ENCODE data around the gene OLIG1.
A peak's percentile ranks its signal among the peaks of the same experiment; 100 is the strongest.

OLIG1 gene

DNA sequence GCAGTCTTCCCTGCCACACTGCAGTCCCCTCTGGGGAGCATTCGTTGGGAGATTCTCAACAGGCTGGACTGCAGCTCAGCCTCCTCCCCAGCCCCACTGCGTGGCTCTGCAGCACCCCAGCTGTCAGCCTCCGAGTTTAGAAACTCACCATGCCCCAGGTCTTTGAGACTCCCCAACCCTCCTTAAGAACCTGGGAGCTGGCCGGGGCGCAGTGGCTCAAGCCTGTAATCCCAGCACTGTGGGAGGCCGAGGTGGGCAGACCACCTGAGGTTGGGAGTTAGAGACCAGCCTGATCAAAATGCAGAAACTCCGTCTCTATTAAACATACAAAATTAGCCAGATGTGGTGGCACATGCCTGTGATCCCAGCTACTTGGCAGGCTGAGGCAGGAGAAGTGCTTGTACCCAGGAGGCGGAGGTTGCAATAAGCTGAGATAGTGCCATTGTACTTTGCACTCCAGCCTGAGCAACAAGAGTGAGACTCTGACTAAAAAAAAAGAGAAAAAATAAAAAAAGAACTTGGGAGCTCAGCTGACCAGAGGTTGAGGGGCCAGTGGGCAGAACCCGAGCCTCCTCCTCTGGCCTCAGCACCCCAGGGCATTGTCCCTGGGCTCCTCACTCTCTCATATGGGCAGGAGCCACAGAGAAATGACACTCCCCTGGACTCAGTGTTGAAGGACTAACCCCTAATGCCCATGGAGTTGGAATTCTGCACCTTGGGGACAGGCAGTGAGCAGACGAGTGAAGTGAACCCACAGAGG, 38.6 kb upstream of the OLIG1 start:
- no peak for DNase-seq (ENCODE audit: low spot score)

DNA sequence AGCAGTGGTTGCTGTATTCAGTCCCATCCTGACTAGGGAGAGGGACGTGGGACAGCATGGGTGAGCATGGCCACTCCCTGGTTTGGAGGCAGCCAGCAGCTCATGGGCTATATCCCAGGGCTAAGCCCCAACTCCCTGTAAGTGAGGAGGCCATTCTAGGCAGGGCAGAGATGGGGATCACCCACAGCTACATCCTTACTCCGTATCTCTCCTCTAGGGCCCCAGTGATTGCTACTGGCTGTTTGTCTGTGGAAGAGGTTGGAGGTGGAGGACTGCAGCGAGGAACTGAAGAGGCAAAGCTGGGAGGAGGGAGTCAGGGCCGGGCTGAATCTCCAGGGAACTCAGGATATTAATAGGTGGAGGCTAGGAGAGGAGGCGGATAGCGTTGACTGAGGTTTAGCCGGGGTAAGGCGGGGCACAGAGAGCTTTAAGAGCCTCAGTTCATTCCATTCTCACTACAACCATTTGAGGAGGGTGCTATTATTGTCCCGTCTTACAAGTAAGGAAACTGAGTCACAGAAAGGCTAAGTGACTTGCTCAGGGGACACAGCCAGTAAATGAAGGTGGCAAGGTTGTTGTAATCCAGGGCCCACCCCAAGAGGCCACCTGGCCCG, 37.4 kb upstream of the OLIG1 start:
- DNase-seq (ENCODE audit: low spot score): no peak

DNA sequence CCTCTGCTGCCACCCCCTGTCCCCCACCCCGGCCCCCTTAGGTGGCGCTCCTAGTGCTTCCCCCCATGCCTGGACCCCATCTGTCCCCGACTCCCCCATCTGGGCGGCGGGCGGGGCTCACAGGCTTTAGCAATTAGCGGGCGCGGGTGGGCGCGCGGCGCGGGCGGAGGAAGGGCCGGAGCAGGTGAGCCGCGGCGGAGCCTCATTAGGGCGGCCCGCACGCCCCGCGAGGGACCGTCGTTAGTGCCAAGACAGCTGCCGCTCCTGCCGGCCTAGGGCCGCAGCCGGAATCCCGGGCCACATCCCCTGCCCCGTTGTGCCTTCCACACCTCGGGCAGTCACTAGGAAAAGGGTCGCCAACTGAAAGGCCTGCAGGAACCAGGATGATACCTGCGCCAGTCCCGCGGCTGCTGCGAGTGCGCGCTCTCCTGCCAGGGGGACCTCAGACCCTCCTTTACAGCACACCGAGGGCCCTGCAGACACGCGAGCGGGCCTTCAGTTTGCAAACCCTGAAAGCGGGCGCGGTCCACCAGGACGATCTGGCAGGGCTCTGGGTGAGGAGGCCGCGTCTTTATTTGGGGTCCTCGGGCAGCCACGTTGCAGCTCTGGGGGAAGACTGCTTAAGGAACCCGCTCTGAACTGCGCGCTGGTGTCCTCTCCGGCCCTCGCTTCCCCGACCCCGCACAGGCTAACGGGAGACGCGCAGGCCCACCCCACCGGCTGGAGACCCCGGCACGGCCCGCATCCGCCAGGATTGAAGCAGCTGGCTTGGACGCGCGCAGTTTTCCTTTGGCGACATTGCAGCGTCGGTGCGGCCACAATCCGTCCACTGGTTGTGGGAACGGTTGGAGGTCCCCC, 36.6 kb upstream of the OLIG1 start:
- no peak for DNase-seq (ENCODE audit: low spot score)

DNA sequence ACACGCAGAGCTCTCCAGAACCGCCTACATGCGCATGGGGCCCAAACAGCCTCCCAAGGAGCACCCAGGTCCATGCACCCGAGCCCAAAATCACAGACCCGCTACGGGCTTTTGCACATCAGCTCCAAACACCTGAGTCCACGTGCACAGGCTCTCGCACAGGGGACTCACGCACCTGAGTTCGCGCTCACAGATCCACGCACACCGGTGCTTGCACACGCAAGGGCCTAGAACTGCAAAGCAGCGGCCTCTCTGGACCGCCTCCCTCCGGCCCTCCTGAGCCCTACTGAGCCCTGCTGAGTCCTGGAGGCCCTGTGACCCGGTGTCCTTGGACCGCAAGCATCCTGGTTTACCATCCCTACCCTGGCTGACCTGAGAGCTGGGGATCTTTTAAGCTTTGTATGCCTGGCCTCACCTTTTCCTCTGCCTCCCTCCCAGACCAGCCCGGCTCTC, 36.0 kb upstream of the OLIG1 start:
- DNase-seq (ENCODE audit: low spot score): no peak

DNA sequence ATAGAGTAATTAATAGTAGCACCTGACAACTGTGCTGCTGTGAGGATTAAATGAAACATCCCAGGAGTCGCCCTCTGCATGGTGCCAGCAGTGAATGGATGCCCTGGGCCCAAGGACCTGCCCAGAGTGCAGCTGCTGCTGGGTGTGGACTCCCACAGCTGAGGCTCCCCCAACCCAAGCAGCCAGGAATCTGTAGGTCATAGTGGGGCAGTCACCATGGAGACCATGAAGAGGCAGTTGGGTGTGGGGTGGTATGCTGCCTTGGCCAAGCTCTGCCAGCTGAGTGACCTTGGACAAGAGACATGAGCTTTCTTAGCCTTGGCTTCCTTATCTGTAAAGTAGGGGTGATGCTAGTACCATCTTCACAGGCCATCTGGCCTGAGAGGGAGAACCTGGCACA, 34.8 kb upstream of the OLIG1 start:
- DNase-seq (ENCODE audit: low spot score): no peak

DNA sequence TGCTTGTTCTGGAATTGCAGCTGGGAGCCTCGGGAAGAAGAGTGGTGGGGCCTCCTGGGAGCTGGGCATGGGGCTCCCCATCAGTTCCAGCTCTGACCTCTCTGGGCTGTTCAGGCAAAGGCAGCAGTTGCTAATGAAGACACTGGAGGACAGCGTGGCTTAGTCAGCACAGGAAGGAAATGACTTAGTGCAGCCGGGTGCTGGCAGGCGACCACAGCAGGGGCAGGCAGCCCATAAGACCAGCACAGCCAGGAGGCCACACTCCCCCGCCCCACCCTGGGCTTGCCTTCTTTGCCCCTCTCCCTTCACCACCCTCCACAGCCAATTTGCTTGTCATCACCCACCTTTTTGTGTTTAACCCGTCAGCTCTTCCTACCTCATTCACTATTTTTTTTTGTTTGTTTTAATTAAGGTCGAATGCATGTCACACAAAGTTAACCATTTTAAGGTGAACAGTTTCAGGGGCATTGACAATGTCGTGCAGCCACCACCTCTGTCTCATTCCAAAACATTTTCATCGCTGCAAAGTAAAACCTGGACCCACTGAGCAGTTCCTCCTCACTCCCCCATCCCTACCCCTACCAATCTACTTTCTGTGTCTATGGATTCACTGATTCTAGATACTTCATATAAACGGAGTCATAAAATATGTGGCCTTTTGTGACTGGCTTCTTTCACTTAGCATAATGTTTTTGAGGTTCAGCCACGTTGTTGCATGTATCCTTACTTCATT, 33.3 kb upstream of the OLIG1 start:
- DNase-seq (ENCODE audit: low spot score): no peak

DNA sequence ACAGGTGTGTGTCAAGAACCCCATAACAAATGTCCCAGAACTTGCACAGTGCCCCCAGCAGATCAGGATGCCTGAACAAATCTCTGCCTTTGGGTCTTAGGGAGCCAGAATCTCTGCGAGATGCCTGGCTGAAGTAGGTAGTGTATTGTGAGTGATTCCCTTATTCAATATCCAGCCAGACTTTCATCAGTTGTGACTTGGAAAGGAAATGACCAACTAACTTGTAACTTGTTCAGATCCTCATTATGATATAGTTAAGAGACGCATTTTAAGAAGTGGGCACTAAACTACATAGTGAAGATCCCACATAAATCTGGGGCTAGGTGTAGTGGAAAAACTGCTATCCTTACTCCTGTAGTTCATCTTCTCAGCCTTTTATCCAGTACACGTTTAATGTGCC, 32.4 kb upstream of the OLIG1 start:
- DNase-seq (ENCODE audit: low spot score): no peak

DNA sequence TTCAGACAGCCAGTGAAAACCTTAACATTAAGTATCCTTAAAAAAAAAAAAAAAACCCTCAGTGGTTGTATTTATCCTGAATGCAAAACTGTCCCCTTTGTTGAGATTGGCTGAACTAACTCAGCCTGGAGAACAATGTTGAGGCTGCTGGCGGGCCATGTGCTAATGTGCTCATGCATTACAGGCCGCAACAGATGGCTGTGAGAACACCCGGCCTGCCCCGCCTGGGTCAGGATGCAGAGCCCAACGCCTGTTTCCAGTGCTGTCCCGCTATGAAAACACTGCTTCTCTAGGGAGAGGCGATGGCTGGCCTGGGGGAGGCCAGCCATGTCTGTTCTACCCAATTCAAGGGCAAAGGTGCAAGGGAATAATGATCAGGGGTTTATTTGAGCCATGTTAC, 30.4 kb upstream of the OLIG1 start:
- DNase-seq (ENCODE audit: low spot score): peak; percentile 94

DNA sequence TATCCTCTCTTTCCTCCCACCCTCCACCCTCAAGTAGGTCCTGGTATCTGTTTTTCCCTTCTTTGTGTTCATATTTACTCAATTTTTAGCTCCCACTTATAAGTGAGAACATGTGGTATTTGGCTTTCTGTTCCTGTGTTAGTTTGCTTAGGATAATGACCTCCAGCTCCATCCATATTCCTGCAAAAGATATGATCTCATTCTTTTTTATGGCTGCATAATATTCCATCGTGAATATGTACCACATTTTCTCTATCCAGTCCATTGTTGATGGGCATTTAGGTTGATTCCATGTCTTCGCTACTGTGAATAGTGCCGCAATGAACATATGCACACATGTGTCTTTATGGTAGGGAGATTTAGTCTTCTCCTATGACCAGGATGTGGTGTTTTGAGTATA, 29.7 kb upstream of the OLIG1 start:
- DNase-seq (ENCODE audit: low spot score): no peak

DNA sequence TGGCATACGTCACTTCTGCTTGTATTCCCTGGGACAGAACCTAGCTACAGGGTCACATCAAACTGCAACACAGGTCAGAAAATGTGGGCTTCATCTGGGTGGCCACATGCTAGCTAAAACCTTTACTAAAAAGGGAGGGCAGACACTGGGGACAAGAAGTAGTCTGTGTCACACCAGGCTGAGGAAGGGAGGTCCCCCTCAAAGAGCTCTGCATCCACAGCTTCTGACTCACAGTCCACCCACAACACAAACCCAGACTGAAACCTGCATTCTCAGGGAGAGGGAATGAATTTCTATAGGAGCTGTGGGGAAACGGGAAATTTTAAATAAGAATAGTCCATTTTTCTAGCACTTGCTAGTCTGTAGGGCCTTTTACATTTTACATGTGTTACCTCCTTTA, 28.0 kb upstream of the OLIG1 start:
- DNase-seq (ENCODE audit: low spot score): no peak

DNA sequence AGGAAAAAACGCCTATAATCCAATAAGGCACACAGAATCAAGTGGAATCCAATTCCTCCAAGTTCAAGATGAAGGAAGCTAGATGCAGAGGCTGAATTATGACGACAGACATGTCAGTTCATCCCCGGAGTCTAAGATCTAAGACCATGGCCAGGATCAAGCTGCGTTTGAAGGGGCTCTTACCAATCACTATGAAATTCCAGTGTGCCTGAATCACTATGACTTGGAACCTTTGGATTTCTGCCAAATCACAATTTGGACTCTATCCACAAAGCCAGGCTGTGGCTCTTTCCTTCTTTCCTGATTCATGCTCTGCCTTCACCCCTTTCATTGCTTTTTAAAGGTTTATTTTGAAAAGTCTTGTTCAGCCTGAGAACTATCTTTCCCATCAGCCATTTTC, 27.1 kb upstream of the OLIG1 start:
- DNase-seq (ENCODE audit: low spot score): no peak

DNA sequence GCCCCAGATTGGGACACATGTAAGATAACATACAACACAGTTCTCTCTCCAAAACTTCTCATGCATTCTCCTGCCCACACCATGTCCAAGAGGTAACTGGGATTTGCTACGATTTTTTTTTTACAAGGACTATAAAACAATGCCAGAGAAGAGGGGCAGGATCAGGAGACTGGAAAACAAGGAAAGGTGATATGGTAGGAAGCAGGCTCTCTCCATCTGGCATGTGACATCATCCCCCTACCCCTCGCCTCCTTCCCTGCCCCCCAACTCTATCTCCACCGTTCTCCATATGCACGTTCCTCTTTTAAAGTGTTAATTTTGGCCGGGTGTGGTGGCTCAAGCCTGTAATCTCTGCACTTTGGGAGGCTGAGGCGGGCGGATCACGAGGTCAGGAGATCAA, 23.5 kb upstream of the OLIG1 start:
- DNase-seq (ENCODE audit: low spot score): no peak

DNA sequence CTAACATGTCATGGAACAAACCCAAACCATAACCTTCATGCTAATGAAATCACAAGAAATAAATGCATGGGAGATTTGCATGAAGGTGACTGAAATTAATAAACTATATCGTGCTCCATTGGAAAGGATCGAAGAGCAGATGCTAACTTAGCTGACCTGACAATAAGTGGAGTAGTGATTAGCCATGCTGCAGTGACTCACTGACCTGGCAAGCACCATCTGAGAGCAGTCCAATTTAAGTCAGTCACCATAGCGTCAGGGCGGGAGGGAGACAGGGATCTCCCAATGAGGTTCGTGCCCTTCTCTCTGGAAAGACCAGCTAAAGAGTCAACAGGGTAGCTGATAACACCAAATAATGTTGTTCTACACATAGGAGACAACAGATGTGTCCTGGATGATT, 22.7 kb upstream of the OLIG1 start:
- no peak for DNase-seq (ENCODE audit: low spot score)

DNA sequence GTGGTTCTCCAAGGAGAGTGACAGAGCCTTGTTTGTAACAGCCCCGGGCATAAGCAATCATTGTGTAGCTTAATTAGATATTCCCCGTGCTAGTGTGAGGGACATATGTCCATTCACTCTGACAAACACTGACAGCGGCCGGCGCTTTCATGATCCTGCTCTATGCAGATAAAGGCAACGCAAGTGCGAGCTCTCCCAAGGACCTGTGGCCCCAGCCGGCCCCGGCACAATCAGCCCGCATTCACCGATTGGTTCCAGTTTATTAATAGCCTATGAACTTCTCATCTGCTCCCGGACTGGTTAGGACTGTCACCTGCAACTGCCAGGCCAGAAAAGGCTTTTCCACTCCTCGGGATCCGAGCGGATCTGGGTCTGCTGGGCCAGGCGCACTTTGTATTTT, 18.0 kb upstream of the OLIG1 start:
- DNase-seq (ENCODE audit: low spot score): no peak

DNA sequence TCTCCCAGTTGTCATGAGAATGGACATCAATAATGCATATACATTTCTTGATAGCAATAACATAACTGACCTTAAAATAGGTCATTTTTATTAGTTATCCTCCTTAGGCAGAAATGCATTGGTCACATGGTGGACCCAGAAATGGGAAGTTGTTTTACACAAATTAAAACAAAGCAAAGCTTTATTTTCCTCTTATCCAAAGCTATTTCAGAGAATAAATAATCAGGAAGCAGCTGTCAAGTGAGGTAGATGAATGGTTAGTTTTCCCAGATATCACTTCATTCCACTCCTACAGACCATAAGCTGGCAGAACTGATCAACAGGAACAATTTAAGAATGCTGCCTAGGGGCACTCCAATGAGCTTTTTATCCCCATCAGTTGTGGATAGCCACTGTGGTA, 16.0 kb upstream of the OLIG1 start:
- no peak for DNase-seq (ENCODE audit: low spot score)

DNA sequence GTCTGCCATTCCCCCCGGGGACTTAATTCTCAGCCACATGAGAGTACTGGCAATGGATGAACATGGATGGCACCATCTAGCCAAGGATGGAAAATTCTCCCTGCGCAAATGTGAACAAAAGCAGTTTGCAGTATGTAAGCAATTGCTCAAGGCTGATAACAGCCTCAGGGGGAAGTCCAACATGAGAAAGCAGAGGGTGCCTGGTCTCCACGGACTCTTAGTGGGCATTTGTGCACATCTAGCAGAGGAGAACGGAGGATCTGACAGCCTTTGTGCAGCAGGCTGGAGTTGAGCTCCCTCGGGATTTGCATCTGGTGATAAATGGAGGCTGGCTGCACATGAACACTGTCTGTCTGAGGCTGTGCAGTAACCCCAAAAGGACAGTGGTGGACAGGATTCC, 13.9 kb upstream of the OLIG1 start:
- no peak for DNase-seq (ENCODE audit: low spot score)

DNA sequence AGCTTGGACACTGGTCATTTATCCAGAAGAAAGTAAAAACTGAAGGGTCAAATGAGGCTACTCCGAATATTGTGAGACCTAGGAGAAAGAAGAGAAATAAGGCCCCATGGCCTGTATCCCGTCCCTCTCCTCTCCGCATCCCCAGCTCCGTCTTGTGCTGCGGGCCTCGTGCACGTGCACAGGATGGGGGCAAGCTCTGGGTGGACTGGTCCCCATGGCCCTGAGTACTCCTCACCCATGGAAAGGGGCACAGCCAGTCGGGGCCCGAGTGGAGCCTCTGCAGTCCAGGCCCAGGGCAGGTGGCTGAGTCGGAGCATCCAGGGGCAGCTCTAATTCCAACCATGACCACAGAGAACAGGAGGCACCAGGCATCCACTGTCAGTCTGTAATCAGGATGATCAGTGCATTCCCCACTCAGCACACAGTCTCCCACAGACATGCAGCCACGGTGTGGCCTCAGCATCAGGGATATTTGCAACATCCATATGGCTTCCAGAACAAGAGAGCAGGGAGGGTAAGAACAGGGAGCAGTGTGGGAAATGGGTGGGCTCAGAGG, 12.5 kb upstream of the OLIG1 start:
- no peak for DNase-seq (ENCODE audit: low spot score)

DNA sequence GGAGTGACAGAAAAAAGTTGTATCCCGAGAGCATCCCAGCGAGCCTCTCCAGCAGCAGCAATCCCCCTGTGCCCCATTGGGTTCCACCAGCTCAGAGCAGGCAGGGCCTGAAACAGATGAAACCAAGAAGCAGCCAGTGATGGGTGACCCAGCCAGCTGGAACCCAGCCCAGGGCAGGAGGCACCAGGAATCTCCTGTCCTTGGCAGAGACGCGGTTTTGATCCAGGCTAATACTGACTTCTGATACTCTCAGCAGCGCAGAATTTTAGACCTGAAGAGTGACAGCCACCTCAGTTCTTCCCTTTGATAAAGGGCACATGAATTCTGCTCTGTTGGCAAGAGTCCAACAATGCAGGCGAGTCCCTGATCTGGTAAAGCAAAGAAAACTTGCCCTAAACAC, 11.4 kb upstream of the OLIG1 start:
- DNase-seq (ENCODE audit: low spot score): no peak

DNA sequence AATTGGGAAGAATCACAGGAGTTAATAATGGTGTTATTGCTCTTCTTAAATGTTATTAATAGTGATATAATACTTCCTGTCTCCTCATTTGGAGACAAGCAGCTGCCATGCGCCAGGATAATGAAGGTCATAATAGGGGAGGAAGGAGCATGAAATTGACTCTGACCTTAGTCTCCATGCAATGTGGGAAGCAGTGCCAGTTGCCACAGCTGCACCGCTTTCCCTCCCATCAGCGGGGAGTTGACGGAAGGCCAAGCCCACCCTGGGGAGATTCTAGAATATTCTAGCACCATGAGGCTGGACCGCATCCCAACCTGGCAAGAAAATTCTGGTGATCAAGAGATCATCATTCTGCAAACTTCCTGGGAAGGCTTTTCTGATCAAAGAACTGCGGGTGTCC, 11.0 kb upstream of the OLIG1 start:
- DNase-seq (ENCODE audit: low spot score): no peak

DNA sequence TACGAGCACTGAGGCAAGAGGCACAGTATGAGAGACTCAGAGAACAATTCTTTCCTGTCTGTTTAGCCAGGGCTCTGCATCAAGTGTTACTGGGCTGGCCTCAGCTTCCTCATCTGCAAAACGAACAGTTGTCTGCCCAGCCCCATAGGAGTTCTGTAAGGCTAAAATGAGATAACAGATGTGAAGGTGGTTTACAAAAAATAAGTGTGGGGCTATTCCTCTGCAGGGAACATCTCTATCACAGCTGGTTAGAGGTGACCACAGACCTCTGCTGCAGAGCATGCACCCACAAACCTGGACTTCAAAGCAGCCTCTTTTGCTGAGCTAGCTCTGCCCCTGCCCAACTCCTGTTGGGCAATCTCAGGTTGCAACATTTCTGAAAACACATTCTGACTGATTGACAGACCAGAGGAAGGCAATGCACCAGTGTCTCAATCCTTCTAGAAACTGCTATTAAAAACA, 10.5 kb upstream of the OLIG1 start:
- no peak for DNase-seq (ENCODE audit: low spot score)

DNA sequence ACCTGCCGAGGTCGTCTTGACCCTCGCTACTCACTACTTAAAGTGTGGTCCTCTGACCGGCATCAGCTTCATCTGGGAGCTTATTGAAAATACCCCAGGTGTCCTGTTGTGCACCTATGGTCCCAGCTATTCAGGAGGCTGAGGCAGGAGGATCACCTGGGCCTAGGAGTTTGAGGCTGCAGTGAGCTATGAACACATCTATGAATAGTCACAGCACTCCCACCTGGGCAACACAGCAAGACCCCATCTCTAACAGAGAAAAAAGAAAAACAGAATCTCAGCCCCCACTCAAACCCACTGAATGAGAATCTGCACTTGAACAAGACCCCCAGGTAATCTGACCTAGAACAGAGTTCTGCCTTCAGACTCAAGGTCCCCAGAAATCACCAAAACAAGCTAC, 8.7 kb upstream of the OLIG1 start:
- DNase-seq (ENCODE audit: low spot score): no peak

DNA sequence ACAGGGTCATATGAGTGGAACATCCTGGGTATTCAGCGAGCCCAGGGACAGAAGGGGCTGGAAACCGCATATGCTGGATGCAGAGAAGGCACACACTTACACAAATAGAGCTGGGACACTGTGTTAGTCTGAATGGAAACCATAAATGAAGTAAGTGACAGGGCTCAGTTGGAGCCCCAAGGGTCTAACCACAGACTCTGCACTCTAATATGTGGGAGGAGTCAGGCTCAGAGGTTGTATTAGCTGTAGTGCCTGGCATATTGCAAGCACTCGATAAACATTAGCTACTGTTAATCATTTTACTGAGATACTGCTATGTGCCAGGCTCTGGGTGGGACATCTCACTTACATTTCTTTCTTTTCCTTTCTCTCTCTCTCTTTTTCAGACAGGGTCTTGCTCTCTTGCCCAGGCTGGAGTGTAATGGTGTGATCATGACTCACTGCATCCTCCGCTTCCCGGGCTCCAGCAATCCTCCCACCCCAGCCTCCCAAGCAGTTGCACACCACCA, 6.5 kb upstream of the OLIG1 start:
- no peak for DNase-seq (ENCODE audit: low spot score)
